ENCODE data around the gene FRMD4A.
"Not testable (repeated sequence)": the region's sequence is repeated elsewhere in the genome, so short reads cannot be mapped to it uniquely, and the experiment has no call there.

Gene FRMD4A

GRCh38 chr10:14240253-14241189, 90.2 kb downstream of the FRMD4A start:
- peak; percentile 42 for DNase-seq (ENCODE audit: low spot score)

GRCh38 chr10:14238659-14239058, 92.1 kb downstream of the FRMD4A start:
- not testable (repeated sequence) for DNase-seq (ENCODE audit: low spot score)

- no peak for DNase-seq (ENCODE audit: low spot score)
These were observed 94.4 kb downstream of the FRMD4A start for GRCh38 chr10:14236341-14236740.

- no peak for DNase-seq (ENCODE audit: low spot score)
These were observed 95.0 kb downstream of the FRMD4A start for GRCh38 chr10:14235566-14236195.

- no peak for DNase-seq (ENCODE audit: low spot score)
These were observed 97.2 kb downstream of the FRMD4A start for GRCh38 chr10:14233566-14233965.

GRCh38 chr10:14228798-14229197, 101.9 kb downstream of the FRMD4A start:
- DNase-seq (ENCODE audit: low spot score) = not testable (repeated sequence)

GRCh38 chr10:14225379-14225778, 105.3 kb downstream of the FRMD4A start:
- peak; percentile 52 for DNase-seq (ENCODE audit: low spot score)

GRCh38 chr10:14220026-14220425, 110.7 kb downstream of the FRMD4A start:
- DNase-seq (ENCODE audit: low spot score) = no peak

GRCh38 chr10:14219411-14219810, 111.3 kb downstream of the FRMD4A start:
- DNase-seq (ENCODE audit: low spot score) = no peak

GRCh38 chr10:14215641-14216040, 115.1 kb downstream of the FRMD4A start:
- DNase-seq (ENCODE audit: low spot score) = no peak

- DNase-seq (ENCODE audit: low spot score) = not testable (repeated sequence)
These were observed 117.0 kb downstream of the FRMD4A start for GRCh38 chr10:14213703-14214102.

GRCh38 chr10:14211610-14212009, 119.1 kb downstream of the FRMD4A start:
- DNase-seq (ENCODE audit: low spot score) = no peak

- no peak for DNase-seq (ENCODE audit: low spot score)
These were observed 122.5 kb downstream of the FRMD4A start for GRCh38 chr10:14208231-14208630.

- no peak for DNase-seq (ENCODE audit: low spot score)
These were observed 125.5 kb downstream of the FRMD4A start for GRCh38 chr10:14205233-14205632.

GRCh38 chr10:14200698-14201544, 129.8 kb downstream of the FRMD4A start:
- DNase-seq (ENCODE audit: low spot score) = no peak

GRCh38 chr10:14199098-14199497, 131.6 kb downstream of the FRMD4A start:
- DNase-seq (ENCODE audit: low spot score) = not testable (repeated sequence)

GRCh38 chr10:14198078-14198477, 132.6 kb downstream of the FRMD4A start:
- DNase-seq (ENCODE audit: low spot score) = no peak

- DNase-seq (ENCODE audit: low spot score) = no peak
These were observed 134.6 kb downstream of the FRMD4A start for GRCh38 chr10:14196113-14196512.

- no peak for DNase-seq (ENCODE audit: low spot score)
These were observed 135.3 kb downstream of the FRMD4A start for GRCh38 chr10:14195433-14195832.

GRCh38 chr10:14192746-14193145, 138.0 kb downstream of the FRMD4A start:
- no peak for DNase-seq (ENCODE audit: low spot score)

GRCh38 chr10:14191871-14192270, 138.9 kb downstream of the FRMD4A start:
- DNase-seq (ENCODE audit: low spot score) = no peak

GRCh38 chr10:14191407-14191806, 139.3 kb downstream of the FRMD4A start:
- no peak for DNase-seq (ENCODE audit: low spot score)

All from pons (tissue), 1 donor.